ENCODE results near the gene NAA10.

The NAA10 gene

DNA sequence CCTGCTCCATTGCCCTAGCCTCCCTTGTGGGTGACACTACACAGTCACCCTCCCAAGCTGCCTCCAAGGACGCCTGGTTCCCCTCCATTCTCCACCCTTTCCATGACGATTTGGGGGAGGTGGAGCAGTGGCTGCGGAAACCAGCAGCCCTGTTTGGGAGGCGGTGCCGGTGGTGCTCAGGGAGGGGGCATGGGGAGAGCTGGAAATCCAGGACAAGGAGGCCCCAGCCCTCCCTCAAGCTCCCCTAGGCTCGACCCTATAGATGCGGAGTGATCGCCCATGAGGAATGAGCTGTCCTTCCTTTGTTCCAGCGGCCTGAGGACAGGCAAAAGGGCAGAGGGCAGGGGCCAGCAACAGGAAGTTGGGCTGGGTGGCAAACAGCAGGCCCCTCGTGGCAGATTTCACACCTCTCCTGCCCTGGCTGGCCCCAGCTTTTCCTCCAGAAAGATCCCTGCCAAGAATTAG is 13.2 kb upstream of the NAA10 start:
- no peak for DNase-seq

- peak; percentile 82 for DNase-seq
These were observed 12.4 kb upstream of the NAA10 start for GRCh38 chrX:153947009-153947769.

DNA sequence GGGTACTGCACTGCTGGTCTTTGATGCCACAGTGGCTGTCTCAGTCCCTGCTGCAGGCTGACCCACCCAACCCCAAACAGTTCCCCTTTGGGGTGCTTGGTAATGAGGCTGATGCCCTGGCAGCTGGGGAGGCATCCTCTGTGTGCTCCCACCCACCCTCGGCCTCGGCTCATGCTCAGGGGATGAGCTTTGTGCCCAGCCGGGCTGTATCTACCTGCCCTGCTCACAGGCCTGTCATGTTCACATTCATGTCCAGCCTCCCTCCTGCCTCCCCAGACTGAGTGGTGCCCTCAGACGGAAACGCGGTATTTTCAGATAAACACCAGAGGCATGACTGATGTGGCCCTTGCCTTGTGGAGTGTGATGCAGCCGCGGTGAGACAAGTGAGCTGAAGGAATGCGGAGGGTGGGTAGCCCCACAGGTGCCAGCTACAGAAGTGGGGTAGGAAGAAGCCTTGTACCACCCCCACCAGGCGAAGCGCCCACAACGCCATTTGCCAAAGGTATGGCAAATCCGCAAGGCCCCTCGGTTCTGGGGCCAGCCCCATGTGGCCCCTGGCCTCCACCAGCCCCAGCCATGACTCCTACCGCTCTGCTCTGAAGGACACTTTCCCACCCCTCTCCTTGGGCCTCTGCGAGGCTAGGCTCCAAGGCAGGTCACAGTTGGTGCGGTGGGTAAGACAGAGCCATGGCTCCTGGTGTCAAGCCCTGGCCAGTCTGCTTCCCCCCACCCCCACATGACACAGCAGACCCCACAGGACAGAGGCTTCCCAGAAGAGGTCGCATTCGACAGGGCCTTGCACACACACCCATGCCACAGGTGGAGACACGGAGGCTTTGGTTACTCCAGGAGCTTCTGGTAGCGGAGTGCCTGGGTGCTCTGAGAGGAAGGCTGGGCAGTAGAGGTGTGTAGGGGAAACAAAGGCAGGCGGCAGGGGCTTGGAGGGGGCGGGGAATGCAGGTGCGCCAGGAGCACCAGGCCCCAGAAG is 11.4 kb upstream of the NAA10 start:
- no peak for DNase-seq

- no peak for DNase-seq
These were observed 9.9 kb upstream of the NAA10 start for GRCh38 chrX:153944800-153945150.

GRCh38 chrX:153944140-153944799 is 9.4 kb upstream of the NAA10 start, which contains the start of gene RENBP:
RENBP (minus strand) TSS chrX:153944643; CDS start chrX:153944610, 33 bp downstream.
- peak; percentile 68 for DNase-seq

DNA sequence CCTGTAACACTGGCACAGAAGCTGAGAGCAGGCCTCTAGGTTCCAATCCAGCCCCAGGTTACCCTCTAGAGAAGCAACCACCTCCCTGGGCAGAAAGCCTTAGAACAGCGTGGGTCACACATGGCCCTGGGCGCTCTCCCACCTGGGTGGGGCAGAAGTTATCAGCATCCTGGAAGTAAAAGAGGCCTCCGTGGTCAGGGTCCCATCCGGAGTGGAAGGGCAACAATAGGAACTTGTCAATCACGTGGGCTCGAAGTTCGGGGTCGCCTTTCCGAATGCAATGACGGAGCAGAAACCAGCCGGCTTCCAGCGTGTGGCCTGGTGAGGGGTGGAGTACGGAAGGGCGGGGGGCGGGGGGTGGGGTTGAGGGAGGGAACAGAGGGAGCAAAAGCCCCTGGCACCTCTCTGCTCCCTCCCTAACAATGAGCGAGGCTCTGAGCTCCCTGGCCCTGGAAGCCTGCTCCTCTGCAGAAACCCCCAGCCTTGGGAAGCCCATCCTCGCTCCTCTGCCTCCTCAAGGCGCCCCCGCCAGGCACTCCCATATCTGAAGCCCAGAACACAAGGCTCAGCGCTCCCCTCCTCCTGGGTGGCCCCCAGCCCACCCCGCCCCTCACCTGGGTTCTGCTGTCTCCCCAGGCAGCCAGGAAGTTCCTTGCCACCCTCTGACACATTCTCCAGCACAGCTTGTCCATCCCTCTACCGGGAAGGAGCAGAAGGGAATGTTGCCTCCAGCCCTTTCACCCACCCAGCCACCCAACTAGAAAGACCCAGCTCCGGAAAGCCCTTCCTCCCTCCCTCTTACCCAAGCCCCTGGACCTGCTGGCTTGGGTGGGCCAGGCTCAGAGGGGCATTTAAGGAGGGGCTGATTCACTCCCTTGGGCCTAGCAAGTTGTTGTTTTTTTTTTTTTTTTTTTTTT is 6.8 kb upstream of the NAA10 start:
- no peak for DNase-seq

DNA sequence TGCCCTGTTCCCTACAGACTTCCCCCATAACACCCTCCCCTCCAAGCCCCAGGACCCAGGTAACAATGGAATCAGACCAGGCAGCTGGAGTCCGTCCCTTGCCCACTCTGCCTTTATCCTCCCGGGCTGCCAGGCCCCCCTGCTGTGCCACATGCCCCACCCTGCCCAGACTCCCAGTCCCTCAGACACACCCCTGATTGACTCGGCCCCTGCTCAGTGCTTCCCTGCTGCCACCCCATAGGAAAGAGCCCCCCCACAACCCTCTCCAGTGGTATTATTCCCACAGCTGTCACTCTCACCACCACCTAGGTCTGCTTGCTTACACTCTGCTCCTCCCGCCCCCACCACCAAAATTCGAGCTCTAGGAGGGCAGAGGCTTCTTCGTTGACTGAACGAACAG is 4.7 kb upstream of the NAA10 start:
- no peak for DNase-seq

DNA sequence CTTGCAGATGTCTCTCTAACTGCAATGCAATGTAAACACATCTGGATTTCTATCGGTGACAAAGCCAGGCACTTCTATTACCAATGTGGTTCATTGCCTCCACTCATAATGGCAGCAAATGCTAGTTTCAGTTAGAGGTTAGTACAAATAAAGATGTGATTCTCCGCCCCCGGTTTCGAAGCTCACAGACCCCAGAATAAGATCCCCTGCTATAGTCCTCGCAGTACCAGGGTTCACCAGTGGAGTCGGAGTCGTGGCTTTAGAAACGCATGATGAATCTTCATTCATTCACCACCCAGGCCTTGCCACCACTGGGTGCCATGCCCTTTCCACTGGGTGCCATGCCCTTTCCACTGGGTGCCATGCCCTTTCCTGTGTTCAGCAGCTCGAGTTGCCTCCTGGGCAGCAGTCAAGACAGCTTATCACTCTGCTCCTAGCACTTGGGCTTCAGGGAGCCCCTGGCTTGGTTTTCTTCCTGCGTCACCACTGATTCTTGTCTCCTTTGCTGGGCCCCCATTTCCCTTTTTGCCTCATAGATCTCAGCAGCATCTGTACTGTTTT is 3.5 kb upstream of the NAA10 start:
- DNase-seq, result no peak

DNA sequence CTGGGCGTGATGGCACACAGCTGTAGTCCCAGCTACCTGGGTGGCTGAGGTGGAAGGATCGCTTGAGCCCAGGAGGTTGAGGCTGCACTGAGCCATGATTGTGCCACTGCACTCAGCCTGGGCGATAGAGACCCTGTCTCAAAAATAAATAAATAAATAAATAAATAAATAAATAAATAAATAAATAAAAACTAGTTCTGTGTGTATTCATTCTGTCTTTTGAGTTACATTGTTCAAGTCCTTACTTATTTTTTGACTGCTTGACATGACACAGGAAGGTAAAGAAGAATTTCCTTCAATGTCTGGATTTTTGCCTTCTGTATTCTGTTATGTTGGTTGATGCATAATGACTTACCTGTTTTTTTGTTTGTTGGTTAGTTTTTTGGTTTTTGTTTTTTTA is 2.2 kb upstream of the NAA10 start:
- DNase-seq, result no peak

DNA sequence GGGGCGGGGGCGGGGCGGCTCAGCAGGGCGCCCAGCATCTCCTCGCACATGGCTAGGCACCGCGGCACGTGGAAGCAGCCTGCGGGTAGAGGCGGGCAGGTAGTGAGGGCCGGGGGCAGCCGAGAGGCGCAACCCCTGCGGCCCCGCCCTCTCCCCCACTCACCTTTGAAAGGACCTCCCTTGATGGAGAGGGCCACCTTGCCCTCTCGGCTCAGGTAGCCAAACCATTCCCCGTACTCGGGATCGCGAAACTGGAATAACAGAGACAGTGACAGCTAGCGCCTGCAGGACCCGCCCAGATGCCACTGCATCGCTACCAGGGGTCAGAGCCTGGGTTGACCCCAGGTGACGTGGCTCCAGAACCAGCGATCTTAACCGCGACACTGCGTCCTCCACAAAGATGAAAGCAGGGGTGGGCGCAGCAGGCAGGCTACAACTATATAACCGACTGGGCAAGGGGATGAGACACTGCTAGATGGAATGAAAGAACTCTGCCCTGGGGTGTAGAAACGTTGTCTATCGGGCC is 552 bp upstream of the NAA10 start:
- DNase-seq, result peak; percentile 66

- no peak for DNase-seq
These were observed 582 bp downstream of the NAA10 start for GRCh38 chrX:153934148-153934761.

DNA sequence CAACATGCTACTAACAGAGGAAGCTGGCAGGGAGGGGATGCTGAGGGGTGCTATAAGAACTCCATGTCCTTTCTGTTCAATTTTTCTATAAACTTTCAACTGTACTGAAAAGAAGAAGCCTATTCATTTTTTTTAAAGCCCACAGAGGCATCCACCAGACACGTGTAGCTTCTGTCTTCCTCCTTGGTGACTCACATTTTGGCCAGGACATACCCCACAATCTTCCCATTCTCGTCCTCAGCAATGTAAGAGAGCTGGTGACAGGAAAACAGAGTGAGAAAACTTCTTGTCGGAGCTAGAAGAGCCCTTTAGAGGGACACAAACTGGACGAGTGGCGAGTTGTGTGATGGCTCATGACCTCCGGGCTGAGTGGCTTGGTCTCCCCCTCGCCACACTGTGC is 1.1 kb downstream of the NAA10 start:
- no peak for DNase-seq

DNA sequence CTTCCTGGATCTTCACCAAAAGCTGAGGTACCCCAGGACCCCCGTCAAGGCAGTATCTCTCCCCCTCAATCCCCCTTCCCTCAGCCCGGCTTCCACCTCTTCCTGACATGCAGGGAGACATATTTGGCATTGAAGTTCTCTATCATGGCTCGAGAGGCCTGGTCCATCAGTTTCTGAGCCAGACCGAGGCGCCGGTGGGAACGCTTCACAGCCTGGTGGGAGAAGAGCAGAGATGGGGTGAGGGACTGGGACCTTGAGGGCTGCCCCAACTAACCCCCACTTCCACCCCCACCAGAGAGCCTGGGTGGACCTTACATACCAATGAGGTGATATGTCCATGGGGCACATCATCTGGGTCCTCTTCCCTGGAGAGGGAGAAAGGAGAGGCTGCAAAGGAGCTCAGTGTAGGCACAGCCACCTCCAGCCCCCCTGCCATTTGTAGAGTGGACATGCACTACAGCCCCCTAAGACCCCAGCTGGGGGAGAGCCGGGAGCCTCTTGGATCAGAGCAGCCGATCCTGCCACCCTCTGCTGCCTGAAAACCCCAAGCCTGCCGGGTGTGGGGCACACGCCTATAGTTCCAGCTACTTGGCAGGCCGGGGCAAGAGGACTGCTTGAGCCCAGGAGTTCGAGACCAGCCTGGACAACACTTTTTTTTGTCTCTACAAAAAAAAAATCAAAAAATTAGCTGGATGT is 2.5 kb downstream of the NAA10 start:
- no peak for DNase-seq

DNA sequence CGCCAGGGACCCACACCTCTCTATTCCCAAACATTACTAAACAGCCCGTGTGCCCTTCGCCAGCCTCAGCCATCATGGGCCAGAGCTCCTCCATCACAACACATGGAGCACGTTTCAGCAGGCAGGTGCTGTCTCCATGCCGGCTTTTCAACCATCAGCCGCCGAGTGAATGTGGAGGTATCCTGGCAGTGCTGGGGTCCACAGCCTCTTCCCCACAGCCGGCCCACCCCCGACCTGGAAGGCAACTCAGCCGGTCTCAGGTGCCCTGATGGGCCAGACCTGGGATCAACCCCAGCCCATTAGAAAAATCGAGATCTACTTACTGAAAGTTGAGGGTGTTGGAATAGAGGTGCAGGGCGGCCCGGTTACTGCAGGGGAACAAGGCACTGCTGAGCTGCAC is 3.1 kb downstream of the NAA10 start:
- DNase-seq, result no peak

DNA sequence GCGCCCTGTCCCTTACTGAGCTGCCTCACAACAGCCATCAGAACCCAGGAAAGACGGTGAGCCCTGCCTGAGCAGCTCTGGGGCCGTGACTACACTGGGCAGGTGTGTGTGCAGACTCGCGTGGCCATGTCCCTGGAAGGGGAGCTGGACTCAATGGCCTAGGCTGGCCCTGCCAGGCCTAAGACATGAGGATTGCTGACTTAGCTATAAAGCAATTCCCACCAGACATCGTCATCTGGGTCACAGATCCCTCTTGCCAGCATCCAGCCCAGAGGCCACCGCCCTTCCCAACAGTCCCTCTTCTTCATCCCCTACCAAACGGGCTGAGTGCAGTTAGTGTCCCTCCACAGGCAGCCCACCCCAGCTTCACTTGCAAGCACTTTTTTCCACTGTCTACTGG is 3.7 kb downstream of the NAA10 start:
- DNase-seq, result no peak

DNA sequence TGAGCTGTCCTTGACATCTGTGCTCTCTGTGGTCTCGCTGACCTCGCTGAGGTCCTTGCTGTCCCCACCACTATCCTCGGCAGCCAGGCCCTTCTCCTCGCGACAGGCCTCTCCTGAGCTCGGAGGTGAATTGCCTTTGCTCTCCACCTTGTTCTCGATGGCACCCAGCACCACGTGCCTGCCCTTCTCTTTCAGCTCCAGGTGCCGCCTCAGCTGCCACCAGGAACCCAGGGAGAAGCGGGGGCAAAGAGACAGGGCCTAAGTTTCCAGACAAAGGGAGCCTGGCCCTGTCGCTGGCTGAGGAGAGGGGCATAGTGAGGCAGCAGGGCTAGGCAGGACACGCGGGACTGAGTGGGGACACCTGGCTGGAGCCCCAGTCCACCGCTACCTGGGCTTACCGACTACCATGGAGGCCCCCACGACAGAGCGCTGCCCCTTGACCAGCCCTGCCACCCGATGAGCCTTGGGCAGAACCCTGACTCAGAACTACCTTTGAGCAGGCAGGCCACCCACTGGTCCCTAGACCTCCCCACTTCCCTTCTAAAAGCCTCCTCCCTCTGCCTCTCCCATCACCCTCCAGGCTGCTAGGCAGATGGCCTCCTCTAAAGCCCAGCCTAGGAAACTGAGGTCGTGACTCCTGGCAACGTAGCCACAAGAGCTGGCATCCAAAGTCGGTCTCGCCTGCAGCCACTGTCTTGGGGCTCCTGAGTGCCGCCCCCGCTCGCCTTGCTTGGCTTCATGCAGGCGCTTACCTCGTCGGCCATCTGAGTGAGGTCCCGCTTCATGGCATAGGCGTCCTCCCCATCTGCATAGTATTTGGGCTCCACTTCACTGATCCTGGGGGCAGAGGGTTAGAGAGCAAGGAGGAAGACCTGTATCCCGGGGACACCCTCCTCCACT is 4.6 kb downstream of the NAA10 start:
- DNase-seq, result no peak

- DNase-seq, result no peak
These were observed 5.3 kb downstream of the NAA10 start for GRCh38 chrX:153929576-153929975.

GRCh38 chrX:153928846-153929245 is 6.0 kb downstream of the NAA10 start:
- no peak for DNase-seq

All from islet precursor cell (in vitro differentiated cells).